ENCODE results near the gene SYNGAP1.

GRCh38 chr6:33430334-33430733 lies 10.5 kb downstream of the SYNGAP1 start:
- TF ChIP-seq, protein P1, sequence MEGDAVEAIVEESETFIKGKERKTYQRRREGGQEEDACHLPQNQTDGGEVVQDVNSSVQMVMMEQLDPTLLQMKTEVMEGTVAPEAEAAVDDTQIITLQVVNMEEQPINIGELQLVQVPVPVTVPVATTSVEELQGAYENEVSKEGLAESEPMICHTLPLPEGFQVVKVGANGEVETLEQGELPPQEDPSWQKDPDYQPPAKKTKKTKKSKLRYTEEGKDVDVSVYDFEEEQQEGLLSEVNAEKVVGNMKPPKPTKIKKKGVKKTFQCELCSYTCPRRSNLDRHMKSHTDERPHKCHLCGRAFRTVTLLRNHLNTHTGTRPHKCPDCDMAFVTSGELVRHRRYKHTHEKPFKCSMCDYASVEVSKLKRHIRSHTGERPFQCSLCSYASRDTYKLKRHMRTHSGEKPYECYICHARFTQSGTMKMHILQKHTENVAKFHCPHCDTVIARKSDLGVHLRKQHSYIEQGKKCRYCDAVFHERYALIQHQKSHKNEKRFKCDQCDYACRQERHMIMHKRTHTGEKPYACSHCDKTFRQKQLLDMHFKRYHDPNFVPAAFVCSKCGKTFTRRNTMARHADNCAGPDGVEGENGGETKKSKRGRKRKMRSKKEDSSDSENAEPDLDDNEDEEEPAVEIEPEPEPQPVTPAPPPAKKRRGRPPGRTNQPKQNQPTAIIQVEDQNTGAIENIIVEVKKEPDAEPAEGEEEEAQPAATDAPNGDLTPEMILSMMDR (conservative IDR thresholded peaks at IDR 0.05), result no peak
- TF ChIP-seq ZFX (IDR thresholded peaks at IDR 0.05), result no peak

All from C4-2B (cell line).